Trophoblast cell (in vitro differentiated cells and primary cell): ENCODE data around the gene SRPK2.

ENCODE experiments used
- DNase-seq, 2 donors: peaks; one replicate each; pipeline ENCODE4 v3.0.0-alpha.2; 2016
- H2AFZ ChIP-seq: 2 replicates; pipeline ENCODE4 v1.6.1; 2013; ENCODE audit warnings: low read length, moderate library complexity, mild to moderate bottlenecking; ENCODE audit not compliant: insufficient read depth, poor library complexity
- H2AK5ac ChIP-seq: 2 replicates; pipeline ENCODE4 v1.6.1; 2013; ENCODE audit warnings: mild to moderate bottlenecking, low read length
- H2BK120ac ChIP-seq: 2 replicates; pipeline ENCODE4 v1.6.1; 2013; ENCODE audit warnings: low read length, mild to moderate bottlenecking, moderate library complexity; ENCODE audit not compliant: insufficient read depth, poor library complexity
- H2BK12ac ChIP-seq: 2 replicates; pipeline ENCODE4 v1.6.1; 2013; ENCODE audit warnings: mild to moderate bottlenecking, low read length, moderate library complexity
- H2BK5ac ChIP-seq: 2 replicates; pipeline ENCODE4 v1.6.1; 2013; ENCODE audit warnings: low read length, low read depth, moderate library complexity, mild to moderate bottlenecking; ENCODE audit not compliant: poor library complexity
- H3K14ac ChIP-seq: 2 replicates; pipeline ENCODE4 v1.6.1; 2013; ENCODE audit warnings: mild to moderate bottlenecking, low read length
- H3K18ac ChIP-seq: 2 replicates; pipeline ENCODE4 v1.6.1; 2013; ENCODE audit warnings: mild to moderate bottlenecking, low read length
- H3K23ac ChIP-seq: 2 replicates; pipeline ENCODE4 v1.6.1; 2013; ENCODE audit warnings: low read length
- H3K27ac ChIP-seq: 2 replicates; pipeline ENCODE4 v1.5.1; 2013; ENCODE audit warnings: low read depth, mild to moderate bottlenecking, inconsistent platforms, low read length, moderate library complexity
- H3K27me3 ChIP-seq: 2 replicates; pipeline ENCODE4 v1.6.1; 2013; ENCODE audit warnings: inconsistent platforms, mild to moderate bottlenecking, low read length, moderate library complexity; ENCODE audit not compliant: insufficient read depth
- H3K36me3 ChIP-seq, 2 experiments: 1 replicate in 1 of 2; 2 replicates in 1 of 2; pipeline ENCODE4 v1.6.1; 2013; ENCODE audit warnings: low read length in 2 of 2, mild to moderate bottlenecking in 2 of 2, moderate library complexity in 1 of 2; ENCODE audit not compliant: insufficient read depth in 2 of 2, control insufficient read depth in 1 of 2
- H3K4ac ChIP-seq: 2 replicates; pipeline ENCODE4 v1.6.1; 2013; ENCODE audit warnings: low read depth, mild to moderate bottlenecking, low read length, moderate library complexity
- H3K4me1 ChIP-seq, 2 experiments: 1 replicate in 1 of 2; 2 replicates in 1 of 2; pipeline ENCODE4 v1.6.1; 2013; ENCODE audit warnings: low read length in 2 of 2, mild to moderate bottlenecking in 2 of 2, moderate library complexity in 1 of 2; ENCODE audit not compliant: insufficient read depth in 2 of 2, control insufficient read depth in 1 of 2
- H3K4me2 ChIP-seq: 2 replicates; pipeline ENCODE4 v1.6.1; 2013; ENCODE audit warnings: inconsistent platforms, mild to moderate bottlenecking, low read length, moderate library complexity
- H3K4me3 ChIP-seq: 2 replicates; pipeline ENCODE4 v1.5.1; 2013; ENCODE audit warnings: mild to moderate bottlenecking, low read depth, low read length, inconsistent platforms
- H3K79me1 ChIP-seq: one replicate; pipeline ENCODE4 v1.6.1; 2013; ENCODE audit warnings: low read length
- H3K79me2 ChIP-seq: 2 replicates; pipeline ENCODE4 v1.6.1; 2013; ENCODE audit warnings: low read length, mild to moderate bottlenecking; ENCODE audit not compliant: control insufficient read depth, insufficient read depth, poor library complexity
- H3K9ac ChIP-seq: 2 replicates; pipeline ENCODE4 v1.6.1; 2013; ENCODE audit warnings: mild to moderate bottlenecking, low read length
- H3K9me3 ChIP-seq: 2 replicates; pipeline ENCODE4 v1.6.1; 2013; ENCODE audit warnings: low read depth, mild to moderate bottlenecking, control low read depth, inconsistent platforms, low read length; ENCODE audit not compliant: insufficient read depth
- H4K12ac ChIP-seq: 2 replicates; pipeline ENCODE4 v1.6.1; 2013; ENCODE audit warnings: low read depth, mild to moderate bottlenecking, low read length, moderate library complexity
- H4K8ac ChIP-seq: 2 replicates; pipeline ENCODE4 v1.6.1; 2013; ENCODE audit warnings: low read depth, mild to moderate bottlenecking, low read length, moderate library complexity
- H4K91ac ChIP-seq: one replicate; pipeline ENCODE4 v1.6.1; 2013; ENCODE audit warnings: low read depth, mild to moderate bottlenecking, low read length, moderate library complexity
- WGBS: extraction: QIAGEN DNeasy Blood & Tissue Kit; methylation state at CpG from one replicate; pipeline ENCODE4 v1.1.7; 2013; ENCODE audit warnings: missing lambda C conversion rate; ENCODE audit not compliant: insufficient read length, insufficient coverage; ENCODE audit errors: extremely low coverage; 5-methylcytosine and 5-hydroxymethylcytosine counted together

The SRPK2 gene

DNA sequence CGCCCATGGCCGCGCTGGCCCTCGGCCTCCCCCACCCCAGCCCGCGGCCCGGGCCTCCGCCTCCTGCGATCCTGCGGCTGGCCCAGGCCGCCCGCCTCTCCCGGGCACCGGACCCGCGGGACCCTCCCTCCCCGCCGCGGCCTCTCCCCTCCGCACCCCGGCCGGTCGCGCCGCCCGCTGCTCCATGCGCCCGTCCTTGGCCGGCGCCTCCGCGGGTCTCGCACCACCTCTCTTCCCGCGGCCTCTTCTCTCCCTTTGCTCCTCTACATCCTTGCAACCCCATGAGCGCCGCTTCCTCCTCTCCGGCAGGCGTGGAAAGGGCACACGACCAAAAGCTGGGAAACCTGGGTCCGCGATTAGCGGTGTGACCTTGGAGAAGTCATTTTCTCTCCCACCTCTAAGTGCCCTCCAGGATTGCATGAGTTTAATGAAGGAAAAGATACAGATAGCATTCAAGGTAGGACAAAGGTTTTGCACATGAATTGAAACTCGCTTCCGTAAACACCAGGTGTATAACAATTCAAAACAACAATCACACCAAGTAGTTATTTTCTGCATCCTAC is 448 bp upstream of the SRPK2 start:
- no peaks in the 10 kb centered on the region for H3K9me3 ChIP-seq
- H2BK5ac ChIP-seq: no peak overlapping the region
- no peak overlapping the region for H3K14ac ChIP-seq
- peaks cover 8% of the 10 kb centered on the region for H3K79me1 ChIP-seq
- H3K4me1 ChIP-seq: no peaks in the 10 kb centered on the region
- peaks cover 4% of the 10 kb centered on the region for H3K79me2 ChIP-seq
- H4K12ac ChIP-seq: no peak overlapping the region
- no peak overlapping the region for H2BK12ac ChIP-seq
- H3K27ac ChIP-seq: no peak overlapping the region
- WGBS: no CpG with 5 or more reads among the region's 45 CpGs
- H2AK5ac ChIP-seq: no peak overlapping the region
- H3K36me3 ChIP-seq: peaks cover 3 to 4% of the 10 kb centered on the region in 2 experiments
- H3K18ac ChIP-seq: no peak overlapping the region
- no peak overlapping the region for H3K23ac ChIP-seq
- H3K4ac ChIP-seq: no peak overlapping the region
- H3K4me2 ChIP-seq: peak overlapping the region; percentile 59
- H3K4me3 ChIP-seq: peak overlapping the region; percentile 76
- peak overlapping the region; percentile 15 for H4K8ac ChIP-seq
- peak overlapping the region; percentile 32 for H4K91ac ChIP-seq
- no peak overlapping the region for H2BK120ac ChIP-seq
- DNase-seq: peak; percentile 33 to 67
- H2AFZ ChIP-seq: peak overlapping the region; percentile 42
- H3K9ac ChIP-seq: no peak overlapping the region
- no peaks in the 10 kb centered on the region for H3K27me3 ChIP-seq

DNA sequence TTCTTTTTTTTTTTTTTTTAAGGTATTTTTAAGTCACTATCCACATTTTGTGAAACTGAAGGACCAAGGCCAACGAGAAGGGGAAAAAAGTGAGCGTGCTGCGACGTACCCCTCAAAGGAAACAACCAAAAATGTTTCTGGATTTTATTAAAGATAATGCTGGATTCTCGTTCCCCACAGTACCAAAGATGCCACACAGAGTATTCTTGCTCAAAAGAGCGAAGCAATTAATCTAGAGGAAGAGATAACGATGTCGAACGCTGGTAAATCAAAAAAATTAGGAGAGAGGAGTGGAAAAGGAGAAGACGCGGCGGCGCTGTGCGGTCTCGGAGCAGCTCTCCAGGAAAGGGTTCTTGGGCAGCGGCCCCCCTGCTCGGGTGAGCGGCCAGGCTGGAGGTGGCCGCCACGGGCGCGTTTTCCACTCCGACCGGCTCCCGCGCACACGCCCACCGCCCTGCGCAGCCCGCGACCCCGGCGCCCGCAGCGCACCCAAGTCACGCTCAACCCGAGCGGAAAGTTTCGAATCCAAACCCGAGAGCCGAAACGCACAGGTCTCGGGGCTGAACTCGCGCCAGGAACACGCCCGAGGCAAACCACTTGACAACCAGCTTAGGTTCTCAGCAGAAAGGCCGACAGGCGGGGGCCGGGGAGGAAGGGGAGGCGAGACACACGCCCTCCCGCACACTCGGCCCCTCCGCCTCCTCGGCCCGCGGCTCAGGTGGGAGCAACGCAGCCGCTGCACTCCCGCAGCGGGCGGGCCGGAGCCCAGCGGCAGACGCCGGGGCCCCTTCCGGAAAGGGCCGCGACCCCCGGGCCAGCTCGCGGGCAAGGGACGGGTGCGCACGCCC is 989 bp downstream of the SRPK2 start:
- Histone ChIP-seq H2AFZ (peak overlapping the region; percentile 72), H3K18ac (peak overlapping the region; percentile 19), H3K79me1 (peaks cover 8% of the 10 kb centered on the region), H3K9me3 (no peaks in the 10 kb centered on the region), H3K36me3 (peaks cover 3 to 4% of the 10 kb centered on the region in 2 experiments), H3K27ac (peak overlapping the region; percentile 12), H3K4me1 (no peaks in the 10 kb centered on the region), H3K27me3 (no peaks in the 10 kb centered on the region), H3K9ac (peak overlapping the region; percentile 39), H2BK12ac (no peak overlapping the region), H3K4ac (no peak overlapping the region), H4K8ac (peak overlapping the region; percentile 62), H3K79me2 (peaks cover 4% of the 10 kb centered on the region), H4K91ac (peak overlapping the region; percentile 22), H3K23ac (no peak overlapping the region), H2BK5ac (peak overlapping the region; percentile 44), H3K4me3 (peak overlapping the region; percentile 94), H2BK120ac (peak overlapping the region; percentile 28), H3K14ac (peak overlapping the region; percentile 81), H3K4me2 (peak overlapping the region; percentile 67), H2AK5ac (no peak overlapping the region), H4K12ac (peak overlapping the region; percentile 12)
- peak; percentile 73 to 84 for DNase-seq
- no CpG with 5 or more reads among the region's 76 CpGs for WGBS

DNA sequence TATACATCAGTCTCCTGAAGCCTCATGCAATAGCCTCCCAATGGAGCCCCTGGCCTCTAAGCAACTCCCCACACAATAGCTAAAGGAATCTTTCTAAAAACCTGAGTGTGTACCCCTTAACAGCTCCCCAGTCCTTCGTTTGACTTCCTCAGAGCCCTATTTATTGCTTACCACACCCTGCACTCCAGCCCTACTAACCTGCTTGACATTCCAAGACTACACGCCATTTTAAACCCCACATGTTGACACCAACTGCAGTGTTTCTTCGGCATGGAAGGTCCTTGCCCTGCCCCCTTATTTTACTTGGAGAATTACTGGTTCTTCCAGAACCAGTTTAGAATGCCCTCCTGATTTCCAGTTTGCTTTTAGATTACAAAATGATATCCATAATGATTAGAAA is 10.8 kb downstream of the SRPK2 start:
- H2BK5ac ChIP-seq: no peak overlapping the region
- WGBS: no CpG with 5 or more reads among the region's 3 CpGs
- H2BK120ac ChIP-seq: no peak overlapping the region
- no peaks in the 10 kb centered on the region for H3K79me1 ChIP-seq
- H3K79me2 ChIP-seq: peaks cover 2% of the 10 kb centered on the region
- no peak overlapping the region for H3K27ac ChIP-seq
- no peak overlapping the region for H2AFZ ChIP-seq
- no peak overlapping the region for H3K14ac ChIP-seq
- H3K9ac ChIP-seq: no peak overlapping the region
- H3K23ac ChIP-seq: no peak overlapping the region
- H2BK12ac ChIP-seq: no peak overlapping the region
- H2AK5ac ChIP-seq: no peak overlapping the region
- no peak overlapping the region for H4K8ac ChIP-seq
- no peak overlapping the region for H3K4me2 ChIP-seq
- no peaks in the 10 kb centered on the region for H3K9me3 ChIP-seq
- H3K18ac ChIP-seq: no peak overlapping the region
- no peak for DNase-seq
- no peak overlapping the region for H3K4ac ChIP-seq
- no peaks in the 10 kb centered on the region for H3K36me3 ChIP-seq
- H3K27me3 ChIP-seq: no peaks in the 10 kb centered on the region
- no peak overlapping the region for H4K91ac ChIP-seq
- H4K12ac ChIP-seq: no peak overlapping the region
- no peak overlapping the region for H3K4me3 ChIP-seq
- no peaks in the 10 kb centered on the region for H3K4me1 ChIP-seq

DNA sequence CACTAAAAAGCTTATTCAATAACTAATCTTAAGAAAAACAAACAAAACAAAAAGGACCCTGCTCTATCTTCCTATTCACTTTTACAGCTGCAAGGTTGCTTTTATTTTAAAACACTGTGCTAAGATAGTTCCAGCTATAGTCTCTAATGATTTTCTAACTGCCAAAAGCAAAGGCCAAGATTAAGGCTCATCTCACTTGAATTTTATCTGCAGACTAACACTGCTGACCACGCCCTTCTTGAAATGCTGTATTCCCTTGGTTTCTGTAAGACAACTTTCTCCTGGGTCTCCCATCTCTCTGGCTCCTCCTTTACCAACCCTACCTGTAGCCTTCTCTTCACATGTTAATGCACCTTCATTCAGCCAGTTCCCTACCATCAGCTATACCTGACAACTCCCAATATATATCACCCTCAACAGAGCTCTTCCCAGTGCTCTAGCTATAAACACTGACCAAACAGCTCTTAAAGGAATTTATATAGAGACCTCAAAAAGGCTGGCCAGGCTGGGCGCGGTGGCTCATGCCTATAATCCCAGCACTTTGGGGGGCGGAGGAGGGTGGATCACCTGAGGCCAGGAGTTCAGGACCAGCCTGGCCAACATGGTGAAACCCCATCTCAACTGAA is 11.7 kb downstream of the SRPK2 start:
- Histone ChIP-seq H3K18ac (no peak overlapping the region), H3K4ac (no peak overlapping the region)

More for the DNA sequence above, 11.7 kb downstream of the SRPK2 start:
- H3K23ac ChIP-seq: no peak overlapping the region
- no CpG with 5 or more reads among the region's 4 CpGs for WGBS
- peaks cover 2% of the 10 kb centered on the region for H3K79me2 ChIP-seq
- no peak overlapping the region for H3K4me2 ChIP-seq
- H3K14ac ChIP-seq: no peak overlapping the region
- no peak overlapping the region for H3K27ac ChIP-seq
- no peak overlapping the region for H3K9ac ChIP-seq
- no peak overlapping the region for H4K8ac ChIP-seq
- no peak overlapping the region for H3K4me3 ChIP-seq
- H3K79me1 ChIP-seq: no peaks in the 10 kb centered on the region
- no peak overlapping the region for H2BK5ac ChIP-seq
- no peak overlapping the region for H4K12ac ChIP-seq
- H3K27me3 ChIP-seq: no peaks in the 10 kb centered on the region
- H2BK120ac ChIP-seq: no peak overlapping the region
- no peak overlapping the region for H2BK12ac ChIP-seq
- DNase-seq: no peak
- no peak overlapping the region for H4K91ac ChIP-seq
- no peaks in the 10 kb centered on the region for H3K9me3 ChIP-seq
- H2AFZ ChIP-seq: no peak overlapping the region
- no peaks in the 10 kb centered on the region for H3K4me1 ChIP-seq
- H2AK5ac ChIP-seq: no peak overlapping the region
- no peaks in the 10 kb centered on the region for H3K36me3 ChIP-seq
